ENCODE data around the gene CEACAM18. TPM values are rescaled to one million over a fixed set of nuclear protein-coding genes. Genes with fewer than 3 reads are reported as not detected.

Gene CEACAM18
- total and polyA plus RNA-seq, 2 experiments from 2014 or later: not detected

- Histone ChIP-seq H3K4me1 (ENCODE audit: low read depth) (no peaks in the 10 kb centered on the region), H3K9me3 (ENCODE audit: low read depth) (no peaks in the 10 kb centered on the region), H3K4me3 (no peak overlapping the region), H3K36me3 (no peaks in the 10 kb centered on the region), H3K27me3 (no peaks in the 10 kb centered on the region), H3K27ac (no peak overlapping the region)
- peak; percentile 51 to 72 for DNase-seq (ENCODE audit: low read depth in 1 of 2, low spot score in 1 of 2)
- TF ChIP-seq CTCF (IDR thresholded peaks at IDR 0.05; ENCODE audit: low read depth, low read length): peak; percentile 84
Observed at GRCh38 chr19:51514866-51515481, 36.6 kb downstream of the CEACAM18 start.

GRCh38 chr19:51520728-51521127 lies 42.4 kb downstream of the CEACAM18 start:
- no peak overlapping the region for H3K4me3 ChIP-seq
- H3K27ac ChIP-seq: no peak overlapping the region
- DNase-seq (ENCODE audit: low read depth in 1 of 2, low spot score in 1 of 2): no peak
- H3K36me3 ChIP-seq: no peaks in the 10 kb centered on the region
- no peak for TF ChIP-seq CTCF (IDR thresholded peaks at IDR 0.05; ENCODE audit: low read depth, low read length)
- no peaks in the 10 kb centered on the region for H3K9me3 ChIP-seq (ENCODE audit: low read depth)
- no peaks in the 10 kb centered on the region for H3K4me1 ChIP-seq (ENCODE audit: low read depth)
- no peaks in the 10 kb centered on the region for H3K27me3 ChIP-seq

GRCh38 chr19:51521357-51521756 lies 43.0 kb downstream of the CEACAM18 start:
- Histone ChIP-seq H3K36me3 (no peaks in the 10 kb centered on the region), H3K4me1 (ENCODE audit: low read depth) (no peaks in the 10 kb centered on the region), H3K27ac (no peak overlapping the region), H3K4me3 (no peak overlapping the region), H3K27me3 (no peaks in the 10 kb centered on the region), H3K9me3 (ENCODE audit: low read depth) (no peaks in the 10 kb centered on the region)
- no peak for DNase-seq (ENCODE audit: low read depth in 1 of 2, low spot score in 1 of 2)
- TF ChIP-seq CTCF (IDR thresholded peaks at IDR 0.05; ENCODE audit: low read depth, low read length): no peak

- no peak for DNase-seq (ENCODE audit: low read depth in 1 of 2, low spot score in 1 of 2)
- Histone ChIP-seq H3K4me3 (no peak overlapping the region), H3K9me3 (ENCODE audit: low read depth) (no peaks in the 10 kb centered on the region), H3K4me1 (ENCODE audit: low read depth) (no peaks in the 10 kb centered on the region), H3K27me3 (no peaks in the 10 kb centered on the region), H3K27ac (no peak overlapping the region), H3K36me3 (no peaks in the 10 kb centered on the region)
- TF ChIP-seq CTCF (IDR thresholded peaks at IDR 0.05; ENCODE audit: low read depth, low read length): no peak
Observed at GRCh38 chr19:51521781-51522180, 43.4 kb downstream of the CEACAM18 start.

GRCh38 chr19:51524666-51525264 lies 46.4 kb downstream of the CEACAM18 start:
- TF ChIP-seq CTCF (IDR thresholded peaks at IDR 0.05; ENCODE audit: low read depth, low read length): no peak
- Histone ChIP-seq H3K4me1 (ENCODE audit: low read depth) (no peaks in the 10 kb centered on the region), H3K4me3 (no peak overlapping the region), H3K36me3 (no peaks in the 10 kb centered on the region), H3K9me3 (ENCODE audit: low read depth) (no peaks in the 10 kb centered on the region), H3K27ac (no peak overlapping the region), H3K27me3 (no peaks in the 10 kb centered on the region)
- DNase-seq (ENCODE audit: low read depth in 1 of 2, low spot score in 1 of 2): no peak

Data from cardiac muscle cell (in vitro differentiated cells and primary cell).